ENCODE data around the gene ADAMTS1. TPM values are rescaled to one million over a fixed set of nuclear protein-coding genes. Genes with fewer than 3 reads are reported as not detected.

Gene ADAMTS1
- total and polyA plus RNA-seq, 8 donors = 54.2 to 147 (median 96.9) TPM

DNA sequence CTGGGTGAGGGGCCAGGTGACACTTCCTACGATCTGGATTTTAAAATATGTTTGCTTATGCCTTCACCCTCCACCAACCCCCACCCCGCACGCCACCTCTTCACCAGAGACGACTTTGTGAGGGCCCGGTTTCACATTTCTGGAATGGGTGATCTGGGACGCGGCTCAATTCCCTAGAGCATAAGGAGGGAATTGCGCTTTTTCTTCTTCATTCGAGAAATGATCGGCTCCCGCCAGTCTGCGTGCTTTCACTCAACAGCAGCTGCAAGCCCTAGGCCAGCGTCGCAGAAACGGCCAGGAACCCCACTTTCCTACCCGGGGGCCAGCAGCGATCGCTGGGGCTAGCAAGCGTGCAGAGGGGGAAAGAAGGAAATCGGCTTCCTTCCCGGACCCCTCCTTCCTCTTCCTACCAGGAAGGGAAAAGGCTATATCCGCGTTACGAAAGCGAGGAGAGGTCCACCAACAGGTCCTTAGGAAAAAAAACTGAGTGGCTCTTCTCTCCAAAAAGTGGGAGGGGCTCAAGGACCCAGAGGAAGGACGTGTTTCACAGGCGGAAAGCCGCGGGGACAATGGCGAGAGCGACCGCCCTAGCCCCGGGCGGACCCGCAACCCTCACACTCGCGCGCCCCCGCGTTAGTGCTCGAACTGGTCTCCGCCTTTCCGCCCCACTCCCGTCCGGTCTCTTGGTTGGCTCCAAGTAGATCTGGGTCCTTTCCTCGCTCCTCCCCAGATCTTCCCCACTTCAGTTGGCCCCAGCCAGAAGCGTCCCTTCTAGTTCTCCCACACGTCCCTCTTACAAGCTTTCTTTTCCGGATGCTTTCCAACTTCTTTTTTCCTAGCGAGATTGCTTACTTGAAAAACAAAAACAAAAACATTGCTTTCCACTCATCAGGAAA lies 1.1 kb upstream of the ADAMTS1 start:
- peaks cover 7 to 40% of the 10 kb centered on the region in 2 donors for H3K4me1 ChIP-seq
- DNase-seq = peak; percentile 79 to 94 (median 88)
- peaks cover 0 to 74% of the 10 kb centered on the region in 2 donors for H3K27me3 ChIP-seq
- intact Hi-C loops (cut with DNase I) = loop anchor here in 1 of 2 donors (5.0 kb wide), 1 partner anchor 851 kb away; no protein-coding TSS in a partner anchor
- no peaks in the 10 kb centered on the region for H3K9me3 ChIP-seq
- H3K4me3 ChIP-seq = peak overlapping the region; percentile 43 to 83
- ATAC-seq = peak; percentile 24
- TF ChIP-seq, protein P1, sequence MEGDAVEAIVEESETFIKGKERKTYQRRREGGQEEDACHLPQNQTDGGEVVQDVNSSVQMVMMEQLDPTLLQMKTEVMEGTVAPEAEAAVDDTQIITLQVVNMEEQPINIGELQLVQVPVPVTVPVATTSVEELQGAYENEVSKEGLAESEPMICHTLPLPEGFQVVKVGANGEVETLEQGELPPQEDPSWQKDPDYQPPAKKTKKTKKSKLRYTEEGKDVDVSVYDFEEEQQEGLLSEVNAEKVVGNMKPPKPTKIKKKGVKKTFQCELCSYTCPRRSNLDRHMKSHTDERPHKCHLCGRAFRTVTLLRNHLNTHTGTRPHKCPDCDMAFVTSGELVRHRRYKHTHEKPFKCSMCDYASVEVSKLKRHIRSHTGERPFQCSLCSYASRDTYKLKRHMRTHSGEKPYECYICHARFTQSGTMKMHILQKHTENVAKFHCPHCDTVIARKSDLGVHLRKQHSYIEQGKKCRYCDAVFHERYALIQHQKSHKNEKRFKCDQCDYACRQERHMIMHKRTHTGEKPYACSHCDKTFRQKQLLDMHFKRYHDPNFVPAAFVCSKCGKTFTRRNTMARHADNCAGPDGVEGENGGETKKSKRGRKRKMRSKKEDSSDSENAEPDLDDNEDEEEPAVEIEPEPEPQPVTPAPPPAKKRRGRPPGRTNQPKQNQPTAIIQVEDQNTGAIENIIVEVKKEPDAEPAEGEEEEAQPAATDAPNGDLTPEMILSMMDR (IDR thresholded peaks at IDR 0.05) = no peak
- peak overlapping the region; percentile 84 to 90 for H3K27ac ChIP-seq
- H3K36me3 ChIP-seq = peaks cover 0 to 13% of the 10 kb centered on the region in 2 donors

DNA sequence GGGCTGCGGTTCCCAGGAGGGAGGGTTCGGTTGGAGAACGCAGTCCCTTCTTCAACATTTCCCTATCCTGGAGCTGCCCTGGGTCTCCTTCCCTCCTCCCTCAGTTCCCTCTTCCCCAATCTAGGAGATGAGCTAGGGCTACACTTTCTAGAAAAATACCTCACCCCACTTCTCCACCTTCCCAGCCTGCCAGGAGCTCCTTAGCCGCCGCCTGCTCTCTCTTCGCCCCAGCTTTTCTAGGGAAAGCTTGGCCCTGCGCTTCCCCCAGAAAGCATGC lies 488 bp upstream of the ADAMTS1 start:
- intact Hi-C loops (cut with DNase I) = loop anchor here in 1 of 2 donors (5.0 kb wide), 1 partner anchor 852 kb away; no protein-coding TSS in a partner anchor
- Histone ChIP-seq H3K4me3 (peak overlapping the region; percentile 43 to 83), H3K4me1 (peaks cover 12 to 40% of the 10 kb centered on the region in 2 donors), H3K27ac (peak overlapping the region; percentile 84 to 90), H3K36me3 (peaks cover 0 to 18% of the 10 kb centered on the region in 2 donors), H3K27me3 (peaks cover 0 to 74% of the 10 kb centered on the region in 2 donors), H3K9me3 (no peaks in the 10 kb centered on the region)
- ATAC-seq = peak; percentile 1
- TF ChIP-seq, protein P1 (IDR thresholded peaks at IDR 0.05) = no peak
- no peak for DNase-seq

DNA sequence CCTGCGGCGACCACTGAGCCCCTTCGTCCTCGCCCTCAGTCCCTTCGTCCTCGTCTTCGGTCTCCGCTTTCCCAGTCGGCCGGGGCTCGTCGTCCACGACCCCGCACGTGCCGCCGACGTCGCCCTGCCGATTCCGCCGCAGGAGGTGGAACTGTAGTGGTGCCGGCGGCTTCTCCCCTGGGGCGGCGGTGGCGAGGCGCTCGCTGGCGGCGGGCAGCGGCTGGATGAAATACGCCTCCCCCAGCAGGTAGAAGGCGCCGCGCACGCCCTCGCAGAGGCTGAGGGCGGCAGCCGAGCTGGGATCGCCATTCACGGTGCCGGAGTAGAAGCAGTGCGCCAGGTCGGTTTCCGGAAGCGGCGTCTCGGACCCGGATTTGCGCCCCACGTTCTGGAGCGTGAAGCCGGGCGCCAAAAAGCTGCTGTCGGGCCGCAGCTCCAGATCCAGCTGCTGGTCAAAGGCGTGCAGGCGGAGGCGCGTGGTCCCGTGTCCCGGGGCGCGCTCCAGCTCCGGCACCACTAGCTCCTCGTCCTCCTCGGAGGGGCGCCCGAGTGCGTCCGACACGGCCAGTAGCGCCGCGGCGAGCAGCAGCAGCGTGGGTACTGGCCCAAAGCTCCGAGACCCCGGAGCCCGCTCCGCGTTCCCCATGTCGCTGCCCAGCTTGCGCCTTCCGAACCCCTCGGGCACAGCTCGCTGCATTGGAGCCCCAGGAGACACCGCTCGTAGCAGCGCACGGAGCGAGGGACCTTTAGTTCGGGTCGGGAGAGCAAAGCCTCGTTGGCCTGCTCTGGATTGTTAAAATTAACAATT lies 747 bp downstream of the ADAMTS1 start:
- Histone ChIP-seq H3K27me3 (peaks cover 0 to 74% of the 10 kb centered on the region in 2 donors), H3K9me3 (no peaks in the 10 kb centered on the region), H3K27ac (peak overlapping the region; percentile 84 to 90), H3K4me1 (peaks cover 12 to 35% of the 10 kb centered on the region in 2 donors), H3K4me3 (peak overlapping the region; percentile 43 to 83), H3K36me3 (peaks cover 0 to 27% of the 10 kb centered on the region in 2 donors)
- DNase-seq (peak; percentile 48 to 81 (median 62)), ATAC-seq (peak; percentile 38)
- TF ChIP-seq, protein P1 (IDR thresholded peaks at IDR 0.05) = peak in 1 of 2 donors; percentile 10
- intact Hi-C loops (cut with DNase I) = loop anchor here in 1 of 2 donors (5.0 kb wide), 1 partner anchor 853 kb away; no protein-coding TSS in a partner anchor

DNA sequence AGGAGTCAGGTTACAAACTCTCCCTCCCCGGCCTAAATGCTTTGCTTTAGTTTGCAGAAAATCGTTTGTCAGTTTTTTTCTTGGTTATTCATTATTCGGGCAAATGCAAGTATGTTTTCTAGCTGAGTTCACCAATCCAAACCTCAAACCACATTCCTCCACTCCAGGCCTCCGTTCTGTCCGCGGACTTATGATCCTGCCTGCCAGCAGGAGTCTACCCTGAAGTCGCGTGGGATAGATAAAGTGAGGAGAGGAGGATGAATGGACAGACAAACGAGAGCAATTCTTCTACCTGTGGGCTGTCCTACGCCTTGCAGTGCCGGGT lies 1.3 kb downstream of the ADAMTS1 start:
- TF ChIP-seq, protein P1 (IDR thresholded peaks at IDR 0.05) = no peak
- peak; percentile 1 for ATAC-seq
- intact Hi-C loops (cut with DNase I) = no loop called here
- Histone ChIP-seq H3K36me3 (peaks cover 0 to 33% of the 10 kb centered on the region in 2 donors), H3K9me3 (no peaks in the 10 kb centered on the region), H3K27me3 (peaks cover 0 to 70% of the 10 kb centered on the region in 2 donors), H3K4me1 (peaks cover 12 to 35% of the 10 kb centered on the region in 2 donors), H3K27ac (peak overlapping the region; percentile 84 to 90), H3K4me3 (peak overlapping the region; percentile 43 to 83)
- DNase-seq = peak in 1 of 4 donors; percentile 30

All from left lung (tissue), 10 donors.